Neural crest cell (in vitro differentiated cells): ENCODE results near the gene BCO2. TPM values are rescaled to one million over a fixed set of nuclear protein-coding genes. Genes with fewer than 3 reads are reported as not detected.

Experiments used
- DNase-seq: peaks from one replicate; pipeline ENCODE4 v3.0.0; 2021; ENCODE audit warnings: low read depth, mixed read lengths, low spot score
- H3K27ac Mint-ChIP-seq: one replicate; pipeline ENCODE4 v1.8.0; 2021; ENCODE audit warnings: mild to moderate bottlenecking, mixed read lengths; ENCODE audit not compliant: unreplicated experiment
- H3K27me3 Mint-ChIP-seq: 2 replicates; pipeline ENCODE4 v1.8.0; 2021; ENCODE audit warnings: low read depth, mild to moderate bottlenecking, mixed read lengths
- H3K36me3 Mint-ChIP-seq: 2 replicates; pipeline ENCODE4 v1.8.0; 2021; ENCODE audit warnings: low read depth, mild to moderate bottlenecking, mixed read lengths
- H3K4me1 Mint-ChIP-seq: 2 replicates; pipeline ENCODE4 v1.8.0; 2021; ENCODE audit warnings: mixed read lengths
- H3K4me3 Mint-ChIP-seq: one replicate; pipeline ENCODE4 v1.8.0; 2021; ENCODE audit warnings: mild to moderate bottlenecking, mixed read lengths
- H3K9me3 Mint-ChIP-seq: 2 replicates; pipeline ENCODE4 v1.8.0; 2021; ENCODE audit warnings: mixed read lengths
- CTCF ChIP-seq: fragments of 200-600 bp; sonication (generic); conservative IDR thresholded peaks from 2 replicates; pipeline ENCODE4 v1.5.0; 2021; ENCODE audit warnings: antibody characterized with exemption, mild to moderate bottlenecking
- total RNA-seq: library from RNA; stranded (reverse); gene quantifications from 2 replicates; pipeline ENCODE4 v1.2.1, GENCODE V29; 2021

Gene BCO2
- total RNA-seq, 1 donor from 2014 or later, result 1.0 TPM

DNA sequence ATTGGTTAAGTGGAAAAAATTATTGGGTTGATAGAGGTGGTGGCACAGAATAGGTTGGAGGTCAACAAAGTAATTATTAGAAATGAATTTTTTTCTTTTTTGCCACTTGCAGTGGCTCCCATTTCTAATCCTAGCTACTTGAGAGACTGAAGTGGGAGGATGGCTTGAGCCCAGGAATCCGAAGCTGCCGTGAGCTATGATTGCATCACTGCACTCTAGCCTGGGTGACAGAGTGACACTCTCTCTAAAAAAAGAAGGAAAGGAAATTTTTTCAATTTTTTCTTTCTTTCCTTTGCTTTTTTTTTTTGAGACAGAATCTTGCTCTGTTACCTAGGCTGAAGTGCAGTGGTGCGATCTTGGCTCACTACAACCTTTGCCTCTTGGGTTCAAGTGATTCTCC is 2.2 kb upstream of the BCO2 start:
- no peak for TF ChIP-seq CTCF
- Mint-ChIP-seq H3K27me3 (peaks cover 29% of the 10 kb centered on the region), H3K4me3 (no peak overlapping the region), H3K9me3 (no peaks in the 10 kb centered on the region), H3K4me1 (peaks cover 13% of the 10 kb centered on the region), H3K36me3 (no peaks in the 10 kb centered on the region), H3K27ac (no peak overlapping the region)
- no peak for DNase-seq

DNA sequence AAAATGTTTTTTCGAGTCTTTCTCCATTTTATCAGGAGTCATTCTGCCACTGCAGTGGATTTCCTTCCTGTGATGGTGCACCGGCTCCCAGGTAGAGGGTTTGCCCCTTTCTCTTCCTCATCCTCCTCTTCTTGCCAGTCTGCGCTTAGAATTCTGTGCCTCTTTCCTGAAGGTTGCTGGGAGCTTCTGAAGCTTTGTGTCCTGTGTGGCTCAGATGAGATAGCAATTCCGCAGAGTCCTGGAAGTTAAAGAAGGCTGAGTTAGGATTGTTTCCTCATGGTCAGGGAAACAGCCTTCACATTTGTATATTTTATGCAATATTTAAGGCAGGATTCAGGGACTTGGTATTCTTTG is 264 bp downstream of the BCO2 start:
- H3K4me3 Mint-ChIP-seq, result no peak overlapping the region
- TF ChIP-seq CTCF, result no peak
- no peaks in the 10 kb centered on the region for H3K36me3 Mint-ChIP-seq
- H3K9me3 Mint-ChIP-seq, result no peaks in the 10 kb centered on the region
- H3K27me3 Mint-ChIP-seq, result peaks cover 47% of the 10 kb centered on the region
- DNase-seq, result no peak
- H3K27ac Mint-ChIP-seq, result no peak overlapping the region
- peaks cover 13% of the 10 kb centered on the region for H3K4me1 Mint-ChIP-seq

DNA sequence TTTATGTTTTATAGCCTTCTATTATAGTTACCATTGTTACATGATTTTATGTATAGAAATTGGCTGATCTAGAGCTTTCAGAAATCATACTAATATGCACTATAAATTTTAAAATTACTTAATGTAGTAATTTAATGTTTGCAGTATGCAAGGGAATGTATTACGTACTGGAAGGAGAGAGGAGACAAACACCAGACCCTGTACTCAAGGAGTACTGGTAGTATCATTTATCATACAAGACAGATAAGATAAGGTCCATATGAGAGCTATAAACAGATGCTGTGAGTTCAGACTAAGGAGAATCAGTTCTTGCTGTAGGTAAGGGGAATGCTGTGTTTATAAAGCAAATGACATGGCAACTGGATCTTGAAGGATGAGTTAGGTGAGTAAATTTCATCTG is 765 bp downstream of the BCO2 start:
- peaks cover 2% of the 10 kb centered on the region for H3K9me3 Mint-ChIP-seq
- peaks cover 50% of the 10 kb centered on the region for H3K27me3 Mint-ChIP-seq
- H3K4me1 Mint-ChIP-seq, result peaks cover 13% of the 10 kb centered on the region
- DNase-seq, result no peak
- no peak overlapping the region for H3K27ac Mint-ChIP-seq
- TF ChIP-seq CTCF, result no peak
- no peaks in the 10 kb centered on the region for H3K36me3 Mint-ChIP-seq
- no peak overlapping the region for H3K4me3 Mint-ChIP-seq

DNA sequence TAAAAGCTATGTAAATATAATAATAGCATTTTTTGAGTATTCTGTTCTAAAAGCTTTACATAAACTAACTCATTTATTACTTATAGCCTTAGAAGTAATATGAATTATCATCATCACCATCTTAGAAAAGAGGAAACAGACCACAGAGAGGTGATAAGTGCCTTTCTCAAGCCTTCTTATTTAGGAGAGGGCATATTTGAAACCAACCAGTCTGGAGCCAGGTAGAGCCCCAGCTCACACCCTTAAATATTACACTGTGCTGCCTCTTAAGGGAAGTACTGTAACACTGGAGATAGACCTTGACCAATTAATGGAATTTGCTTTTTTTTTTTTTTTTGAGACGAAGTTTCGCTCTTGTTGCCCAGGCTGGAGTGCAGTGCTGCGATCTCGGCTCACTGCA is 2.3 kb downstream of the BCO2 start:
- Mint-ChIP-seq H3K36me3 (no peaks in the 10 kb centered on the region), H3K4me3 (no peak overlapping the region), H3K27me3 (peaks cover 50% of the 10 kb centered on the region), H3K27ac (no peak overlapping the region), H3K9me3 (peaks cover 5% of the 10 kb centered on the region), H3K4me1 (peaks cover 13% of the 10 kb centered on the region)
- DNase-seq, result no peak
- no peak for TF ChIP-seq CTCF

- no peak for TF ChIP-seq CTCF
- Mint-ChIP-seq H3K4me1 (peaks cover 13% of the 10 kb centered on the region), H3K4me3 (no peak overlapping the region), H3K27me3 (peaks cover 50% of the 10 kb centered on the region), H3K27ac (no peak overlapping the region), H3K9me3 (peaks cover 5% of the 10 kb centered on the region), H3K36me3 (no peaks in the 10 kb centered on the region)
- no peak for DNase-seq
These were observed 3.1 kb downstream of the BCO2 start for GRCh38 chr11:112178428-112178827.

DNA sequence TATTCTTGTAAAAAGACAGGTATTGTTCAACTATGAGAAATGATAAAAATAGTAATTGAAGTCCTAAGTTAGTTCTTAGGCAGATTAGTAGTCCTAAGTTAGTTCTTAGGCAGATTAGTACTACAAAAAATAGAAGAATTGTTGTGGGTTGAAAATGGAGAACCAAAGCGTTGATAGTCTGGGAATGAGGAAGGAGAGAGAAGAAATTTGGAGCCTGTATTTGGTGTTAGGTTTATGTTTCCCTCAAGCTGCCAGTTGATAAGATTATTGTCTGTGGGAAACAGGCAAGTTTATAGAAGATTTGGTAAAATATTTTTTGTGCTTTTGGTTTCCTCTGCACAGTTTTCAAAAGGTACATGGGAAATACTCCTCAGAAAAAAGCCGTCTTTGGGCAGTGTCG is 3.6 kb downstream of the BCO2 start:
- Mint-ChIP-seq H3K36me3 (no peaks in the 10 kb centered on the region), H3K9me3 (peaks cover 5% of the 10 kb centered on the region), H3K27ac (no peak overlapping the region), H3K4me3 (no peak overlapping the region), H3K4me1 (peaks cover 13% of the 10 kb centered on the region), H3K27me3 (peaks cover 50% of the 10 kb centered on the region)
- TF ChIP-seq CTCF, result no peak
- DNase-seq, result no peak
